Esophagus mucosa (tissue), 1 donor: ENCODE data around the gene C9orf50. TPM values are rescaled to one million over a fixed set of nuclear protein-coding genes. Genes with fewer than 3 reads are reported as not detected.
"Not testable (repeated sequence)": the region's sequence is repeated elsewhere in the genome, so short reads cannot be mapped to it uniquely, and the experiment has no call there.

Experiments used
- ATAC-seq: fragments of 200-7000 bp; cut with Tn5 transposase; one replicate; pipeline ENCODE4 v1.9.1; 2020
- total RNA-seq: library from RNA; stranded (reverse); gene quantifications from one replicate; pipeline ENCODE4 v1.2.4, GENCODE V29; 2023
- donor health status: DM: yes; HTN: yes; CAD: no.

The C9orf50 gene
- total RNA-seq, 1 donor from 2014 or later = not detected

- no peak for ATAC-seq
These were observed 10.8 kb downstream of the C9orf50 start for GRCh38 chr9:129610213-129610472.

GRCh38 chr9:129609486-129610212, 11.3 kb downstream of the C9orf50 start:
- peak; percentile 36 for ATAC-seq

- ATAC-seq = no peak
These were observed 12.1 kb downstream of the C9orf50 start for GRCh38 chr9:129608561-129609481.

- ATAC-seq = no peak
These were observed 13.9 kb downstream of the C9orf50 start for GRCh38 chr9:129607027-129607387.

GRCh38 chr9:129606161-129607026, 14.5 kb downstream of the C9orf50 start:
- ATAC-seq = no peak

- no peak for ATAC-seq
These were observed 16.1 kb downstream of the C9orf50 start for GRCh38 chr9:129604766-129605163.

- ATAC-seq = no peak
These were observed 16.7 kb downstream of the C9orf50 start for GRCh38 chr9:129604056-129604765.

- no peak for ATAC-seq
These were observed 18.1 kb downstream of the C9orf50 start for GRCh38 chr9:129602598-129603415.

GRCh38 chr9:129601082-129601674, 19.7 kb downstream of the C9orf50 start:
- no peak for ATAC-seq

GRCh38 chr9:129598089-129598596, 22.8 kb downstream of the C9orf50 start:
- ATAC-seq = no peak

GRCh38 chr9:129597355-129598088, 23.4 kb downstream of the C9orf50 start:
- ATAC-seq = peak; percentile 51

- ATAC-seq = peak; percentile 25
These were observed 24.2 kb downstream of the C9orf50 start for GRCh38 chr9:129596541-129597331.

- ATAC-seq = no peak
These were observed 24.9 kb downstream of the C9orf50 start for GRCh38 chr9:129595903-129596540.

- ATAC-seq = no peak
These were observed 25.6 kb downstream of the C9orf50 start for GRCh38 chr9:129595311-129595741.

- no peak for ATAC-seq
These were observed 26.3 kb downstream of the C9orf50 start for GRCh38 chr9:129594632-129595031.

GRCh38 chr9:129592790-129593189, 28.1 kb downstream of the C9orf50 start:
- ATAC-seq = not testable (repeated sequence)

- ATAC-seq = no peak
These were observed 29.0 kb downstream of the C9orf50 start for GRCh38 chr9:129591916-129592315.

GRCh38 chr9:129590466-129590865, 30.4 kb downstream of the C9orf50 start:
- ATAC-seq = no peak
